K562 (cell line): ENCODE data around the gene LITAF. TPM values are rescaled to one million over a fixed set of nuclear protein-coding genes. Genes with fewer than 3 reads are reported as not detected.

Source experiments
- CBFA2T2 ChIP-seq: fragments of 450-650 bp; conservative IDR thresholded peaks from 2 replicates; pipeline ENCODE4 v1.6.1; 2017; ENCODE audit warnings: mild to moderate bottlenecking
- E2F3 ChIP-seq: fragments of 250-450 bp; sonication (Bioruptor Pico); IDR thresholded peaks from 2 replicates; pipeline ENCODE4 v1.4.0; 2020; ENCODE audit warnings: mild to moderate bottlenecking
- EZH2 ChIP-seq: IDR thresholded peaks from 2 replicates; pipeline ENCODE4 v1.6.1; 2012; ENCODE audit warnings: low read depth, mild to moderate bottlenecking, inconsistent platforms, low read length, borderline replicate concordance
- GATA2 ChIP-seq: sonication (generic); formaldehyde crosslinking; IDR thresholded peaks from 2 replicates; pipeline ENCODE4 v1.4.0; 2020; ENCODE audit warnings: mild to moderate bottlenecking, missing genetic modification reagents
- HMG20A ChIP-seq: fragments of 450-650 bp; formaldehyde crosslinking; conservative IDR thresholded peaks from 2 replicates; pipeline ENCODE4 v1.4.0; 2020; ENCODE audit warnings: mild to moderate bottlenecking, mixed read lengths
- NR2C1 ChIP-seq, 2 experiments: fragments of 450-650 bp; IDR thresholded peaks; 2 replicates each; pipeline ENCODE4 v1.6.1; 2017; ENCODE audit warnings: mild to moderate bottlenecking in 2 of 2, antibody characterized with exemption in 1 of 2, inconsistent platforms in 1 of 2, missing compliant biosample characterization in 1 of 2, missing genetic modification characterization in 1 of 2
- PHF21A ChIP-seq: fragments of 450-650 bp; IDR thresholded peaks from 2 replicates; pipeline ENCODE4 v1.6.1; 2017; ENCODE audit warnings: low read depth, borderline replicate concordance
- PRDM10 ChIP-seq: fragments of 450-650 bp; IDR thresholded peaks from 2 replicates; pipeline ENCODE4 v1.6.1; 2018; ENCODE audit not compliant: partially characterized antibody
- SOX6 ChIP-seq: fragments of 450-650 bp; IDR thresholded peaks from 2 replicates; pipeline ENCODE4 v1.6.1; 2014; ENCODE audit warnings: mild to moderate bottlenecking
- SUPT5H ChIP-seq: fragments of 450-650 bp; IDR thresholded peaks from 2 replicates; pipeline ENCODE4 v1.6.1; 2016
- TAF15 ChIP-seq: fragments of 200-400 bp; formaldehyde crosslinking; IDR thresholded peaks from 2 replicates; pipeline ENCODE4 v1.6.1; 2017; ENCODE audit warnings: mild to moderate bottlenecking, low read depth, low read length, moderate library complexity
- TEAD1 ChIP-seq, 2 experiments: fragments of 450-650 bp in 1 of 2; sonication (generic) in 1 of 2; formaldehyde crosslinking; IDR thresholded peaks; 2 replicates each; pipeline versions ENCODE4 v1.4.0 to v1.8.0; 2020 to 2022; ENCODE audit warnings: mild to moderate bottlenecking in 2 of 2, missing genetic modification reagents in 1 of 2
- TEAD2 ChIP-seq: fragments of 450-650 bp; IDR thresholded peaks from 2 replicates; pipeline ENCODE4 v1.6.1; 2016; ENCODE audit warnings: missing genetic modification characterization, control low read depth, missing compliant biosample characterization
- THAP12 ChIP-seq: fragments of 250-450 bp; sonication (Bioruptor Pico); IDR thresholded peaks from 2 replicates; pipeline ENCODE4 v1.9.0; 2021; ENCODE audit warnings: mild to moderate bottlenecking, inconsistent platforms
- ZNF217 ChIP-seq: sonication (generic); formaldehyde crosslinking; IDR thresholded peaks from 2 replicates; pipeline ENCODE4 v1.8.0; 2022; ENCODE audit warnings: mild to moderate bottlenecking, missing genetic modification reagents
- ZNF24 ChIP-seq: fragments of 450-650 bp; IDR thresholded peaks from 2 replicates; pipeline ENCODE4 v1.6.1; 2016
- ZNF445 ChIP-seq: fragments of 250-450 bp; sonication (Bioruptor Pico); IDR thresholded peaks from 2 replicates; pipeline ENCODE4 v1.4.0; 2020; ENCODE audit warnings: low read depth, mild to moderate bottlenecking, moderate library complexity
- ZNF551 ChIP-seq: fragments of 250-450 bp; sonication (Bioruptor Pico); IDR thresholded peaks from 2 replicates; pipeline ENCODE4 v1.5.0; 2021; ENCODE audit warnings: mild to moderate bottlenecking, moderate library complexity
- ZNF583 ChIP-seq: fragments of 250-450 bp; sonication (Bioruptor Pico); IDR thresholded peaks from 2 replicates; pipeline ENCODE4 v1.4.0; 2020
- polyA plus RNA-seq, 8 experiments: library from polyadenylated mRNA; depleted of rRNA in 4 of 8; stranded (reverse) in 5 of 8; unstranded in 3 of 8; fragments of >200 nt; fragmentation: Nextera tagmentation in 2 of 8; fragmentation: Illumina TruSeq in 1 of 8; extraction: Ambion mirVana in 2 of 8; extraction: Trizol in 1 of 8; gene quantifications; 2 replicates each; pipeline versions ENCODE4 v1.2.1 to v1.2.3, GENCODE V29; 2011 to 2014; ENCODE audit warnings: inconsistent platforms in 1 of 8, missing spikeins in 1 of 8
- total RNA-seq, 7 experiments: library from RNA; depleted of rRNA in 6 of 7; stranded (reverse); fragments of >200 nt in 6 of 7; fragmentation: Illumina TruSeq in 2 of 7; extraction: Trizol in 2 of 7; gene quantifications; 2 replicates each; pipeline versions ENCODE4 v1.2.1 to v1.2.3, GENCODE V29; 2011 to 2021; ENCODE audit warnings: low replicate concordance in 1 of 7
- TF ChIP-seq, protein P1 (sequence below): sonication (generic); formaldehyde crosslinking; IDR thresholded peaks from 2 replicates; pipeline ENCODE4 v1.8.0; 2023; ENCODE audit warnings: mild to moderate bottlenecking, missing genetic modification reagents

Gene LITAF
- total and polyA plus RNA-seq, 9 of the 15 experiments (the other 6 are each of a cell fraction or from before 2014, with no cell fraction given): 4.1 to 17.8 (median 11.9) TPM

GRCh38 chr16:11627822-11628457 lies 41.2 kb upstream of the LITAF start (continued):
- TF ChIP-seq PRDM10 (no peak), PHF21A (no peak), EZH2 (no peak), HMG20A (CRISPR knock-in tag) (no peak), ZNF217 (CRISPR knock-in tag) (no peak), ZNF551 (CRISPR knock-in tag) (no peak), SOX6 (peak; percentile 20; the same call in 1 of the 2 replicates), E2F3 (CRISPR knock-in tag) (no peak), ZNF445 (no peak), TEAD1 (CRISPR knock-in tag; IDR thresholded peaks at IDR 0.05) (no peak), THAP12 (CRISPR knock-in tag) (no peak), ZNF24 (no peak), CBFA2T2 (no peak), GATA2 (no peak), TAF15 (no peak), NR2C1 (IDR thresholded peaks at IDR 0.05) (no peak), NR2C1 (tag; IDR thresholded peaks at IDR 0.05) (no peak), SUPT5H (no peak), TEAD2 (tag) (no peak), ZNF583 (CRISPR knock-in tag) (no peak)
- TF ChIP-seq, protein P1, sequence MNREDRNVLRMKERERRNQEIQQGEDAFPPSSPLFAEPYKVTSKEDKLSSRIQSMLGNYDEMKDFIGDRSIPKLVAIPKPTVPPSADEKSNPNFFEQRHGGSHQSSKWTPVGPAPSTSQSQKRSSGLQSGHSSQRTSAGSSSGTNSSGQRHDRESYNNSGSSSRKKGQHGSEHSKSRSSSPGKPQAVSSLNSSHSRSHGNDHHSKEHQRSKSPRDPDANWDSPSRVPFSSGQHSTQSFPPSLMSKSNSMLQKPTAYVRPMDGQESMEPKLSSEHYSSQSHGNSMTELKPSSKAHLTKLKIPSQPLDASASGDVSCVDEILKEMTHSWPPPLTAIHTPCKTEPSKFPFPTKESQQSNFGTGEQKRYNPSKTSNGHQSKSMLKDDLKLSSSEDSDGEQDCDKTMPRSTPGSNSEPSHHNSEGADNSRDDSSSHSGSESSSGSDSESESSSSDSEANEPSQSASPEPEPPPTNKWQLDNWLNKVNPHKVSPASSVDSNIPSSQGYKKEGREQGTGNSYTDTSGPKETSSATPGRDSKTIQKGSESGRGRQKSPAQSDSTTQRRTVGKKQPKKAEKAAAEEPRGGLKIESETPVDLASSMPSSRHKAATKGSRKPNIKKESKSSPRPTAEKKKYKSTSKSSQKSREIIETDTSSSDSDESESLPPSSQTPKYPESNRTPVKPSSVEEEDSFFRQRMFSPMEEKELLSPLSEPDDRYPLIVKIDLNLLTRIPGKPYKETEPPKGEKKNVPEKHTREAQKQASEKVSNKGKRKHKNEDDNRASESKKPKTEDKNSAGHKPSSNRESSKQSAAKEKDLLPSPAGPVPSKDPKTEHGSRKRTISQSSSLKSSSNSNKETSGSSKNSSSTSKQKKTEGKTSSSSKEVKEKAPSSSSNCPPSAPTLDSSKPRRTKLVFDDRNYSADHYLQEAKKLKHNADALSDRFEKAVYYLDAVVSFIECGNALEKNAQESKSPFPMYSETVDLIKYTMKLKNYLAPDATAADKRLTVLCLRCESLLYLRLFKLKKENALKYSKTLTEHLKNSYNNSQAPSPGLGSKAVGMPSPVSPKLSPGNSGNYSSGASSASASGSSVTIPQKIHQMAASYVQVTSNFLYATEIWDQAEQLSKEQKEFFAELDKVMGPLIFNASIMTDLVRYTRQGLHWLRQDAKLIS: no peak
